ENCODE data around the gene CCDC116.

CCDC116 gene

GRCh38 chr22:21635771-21636510 is 3.4 kb downstream of the CCDC116 start:
- TF ChIP-seq TEAD4 (IDR thresholded peaks at IDR 0.05) (no peak), REST (IDR thresholded peaks at IDR 0.05; ENCODE audit: low read depth) (no peak), FOXM1 (IDR thresholded peaks at IDR 0.05; ENCODE audit: borderline replicate concordance, low read depth) (no peak), EP300 (IDR thresholded peaks at IDR 0.05; ENCODE audit: borderline replicate concordance) (no peak), USF1 (IDR thresholded peaks at IDR 0.05) (no peak), NFIC (IDR thresholded peaks at IDR 0.05) (no peak), EGR1 (IDR thresholded peaks at IDR 0.05) (no peak), ZBTB7A (IDR thresholded peaks at IDR 0.05; ENCODE audit: low read depth) (no peak), CEBPB (IDR thresholded peaks at IDR 0.05) (no peak), YY1 (IDR thresholded peaks at IDR 0.05; ENCODE audit: low read depth) (no peak), TAF1 (IDR thresholded peaks at IDR 0.05; ENCODE audit: low read depth) (no peak), CREB1 (IDR thresholded peaks at IDR 0.05; ENCODE audit: low read depth) (no peak), MAX (IDR thresholded peaks at IDR 0.05) (no peak), TCF12 (IDR thresholded peaks at IDR 0.05; ENCODE audit: low read depth) (no peak), RAD21 (IDR thresholded peaks at IDR 0.05; ENCODE audit: low read depth) (no peak)

DNA sequence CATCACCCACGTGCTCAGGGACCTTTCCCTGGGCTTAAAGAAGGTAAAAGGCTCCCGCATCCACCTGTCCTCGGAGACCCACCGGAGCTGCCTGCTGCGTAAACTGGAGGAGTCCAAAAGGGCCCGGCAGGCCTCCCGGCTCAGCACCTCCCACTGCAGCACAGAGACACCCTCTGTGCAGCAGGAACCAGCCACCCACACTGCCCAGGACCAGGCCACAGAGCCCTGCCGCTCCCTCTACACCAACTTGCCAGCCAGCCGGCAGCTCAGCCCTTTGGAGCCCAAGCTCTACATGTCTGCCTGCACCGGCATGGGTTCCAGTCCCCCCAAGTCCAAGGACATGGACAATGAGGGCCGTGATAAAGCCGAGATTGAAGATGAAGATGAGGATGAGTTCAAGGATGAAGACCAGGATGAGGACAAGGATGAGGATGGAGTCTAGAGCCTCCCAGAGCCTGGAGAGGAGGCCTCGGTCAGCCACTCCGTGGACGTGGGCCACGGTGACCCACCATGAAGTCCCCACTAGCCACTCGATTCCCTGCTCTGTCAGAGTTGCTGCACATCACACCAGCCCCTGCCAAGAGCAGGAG is 4.2 kb downstream of the CCDC116 start:
- TF ChIP-seq FOXM1 (IDR thresholded peaks at IDR 0.05; ENCODE audit: borderline replicate concordance, low read depth) (no peak), CREB1 (IDR thresholded peaks at IDR 0.05; ENCODE audit: low read depth) (no peak), RAD21 (IDR thresholded peaks at IDR 0.05; ENCODE audit: low read depth) (no peak), YY1 (IDR thresholded peaks at IDR 0.05; ENCODE audit: low read depth) (no peak), MAX (IDR thresholded peaks at IDR 0.05) (no peak), CEBPB (IDR thresholded peaks at IDR 0.05) (no peak), TEAD4 (IDR thresholded peaks at IDR 0.05) (no peak), TAF1 (IDR thresholded peaks at IDR 0.05; ENCODE audit: low read depth) (no peak), EP300 (IDR thresholded peaks at IDR 0.05; ENCODE audit: borderline replicate concordance) (no peak)

- no peak for TF ChIP-seq TEAD4 (IDR thresholded peaks at IDR 0.05)
Measured at GRCh38 chr22:21639359-21639758, 6.8 kb downstream of the CCDC116 start.

- TF ChIP-seq CREB1 (IDR thresholded peaks at IDR 0.05; ENCODE audit: low read depth) (no peak), TEAD4 (IDR thresholded peaks at IDR 0.05) (no peak), RAD21 (IDR thresholded peaks at IDR 0.05; ENCODE audit: low read depth) (no peak), TAF1 (IDR thresholded peaks at IDR 0.05; ENCODE audit: low read depth) (no peak), MAX (IDR thresholded peaks at IDR 0.05) (no peak), ZBTB7A (IDR thresholded peaks at IDR 0.05; ENCODE audit: low read depth) (no peak), TCF12 (IDR thresholded peaks at IDR 0.05; ENCODE audit: low read depth) (no peak), EGR1 (IDR thresholded peaks at IDR 0.05) (no peak), REST (IDR thresholded peaks at IDR 0.05; ENCODE audit: low read depth) (no peak), YY1 (IDR thresholded peaks at IDR 0.05; ENCODE audit: low read depth) (no peak), CEBPB (IDR thresholded peaks at IDR 0.05) (no peak), EP300 (IDR thresholded peaks at IDR 0.05; ENCODE audit: borderline replicate concordance) (no peak), NFIC (IDR thresholded peaks at IDR 0.05) (no peak), FOXM1 (IDR thresholded peaks at IDR 0.05; ENCODE audit: borderline replicate concordance, low read depth) (no peak), USF1 (IDR thresholded peaks at IDR 0.05) (no peak)
Measured at GRCh38 chr22:21640810-21641209, 8.2 kb downstream of the CCDC116 start.

DNA sequence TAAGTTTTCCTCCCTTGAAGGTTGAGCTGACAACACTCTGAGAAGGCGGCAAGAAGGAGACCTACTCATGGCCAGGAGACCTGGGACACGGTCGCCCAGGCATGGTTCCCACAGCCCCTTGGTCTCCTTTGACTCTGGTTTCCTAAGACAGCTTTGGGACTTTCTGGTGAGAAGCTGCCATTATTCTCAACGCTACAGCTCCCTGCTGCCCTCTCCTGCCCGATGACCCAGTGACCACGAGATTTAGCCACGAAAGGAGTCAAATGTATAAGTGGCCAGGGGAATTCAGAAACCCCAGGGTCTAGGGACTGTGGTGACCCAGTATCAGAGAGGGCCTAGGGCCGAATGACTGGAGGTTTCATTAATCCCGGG is 8.8 kb downstream of the CCDC116 start:
- no peak for TF ChIP-seq TAF1 (IDR thresholded peaks at IDR 0.05; ENCODE audit: low read depth)
- no peak for TF ChIP-seq USF1 (IDR thresholded peaks at IDR 0.05)
- TF ChIP-seq TCF12 (IDR thresholded peaks at IDR 0.05; ENCODE audit: low read depth), result no peak
- peak; percentile 64; the same call in 1 of the 2 replicates for TF ChIP-seq YY1 (IDR thresholded peaks at IDR 0.05; ENCODE audit: low read depth)
- TF ChIP-seq RAD21 (IDR thresholded peaks at IDR 0.05; ENCODE audit: low read depth), result peak; percentile 58
- TF ChIP-seq ZBTB7A (IDR thresholded peaks at IDR 0.05; ENCODE audit: low read depth), result no peak
- no peak; the same call in 1 of the 2 replicates for TF ChIP-seq EP300 (IDR thresholded peaks at IDR 0.05; ENCODE audit: borderline replicate concordance)
- peak; percentile 6; the same call in 1 of the 2 replicates for TF ChIP-seq MAX (IDR thresholded peaks at IDR 0.05)
- no peak for TF ChIP-seq CREB1 (IDR thresholded peaks at IDR 0.05; ENCODE audit: low read depth)
- TF ChIP-seq FOXM1 (IDR thresholded peaks at IDR 0.05; ENCODE audit: borderline replicate concordance, low read depth), result no peak
- TF ChIP-seq TEAD4 (IDR thresholded peaks at IDR 0.05), result no peak
- TF ChIP-seq REST (IDR thresholded peaks at IDR 0.05; ENCODE audit: low read depth), result no peak
- no peak for TF ChIP-seq NFIC (IDR thresholded peaks at IDR 0.05)
- no peak for TF ChIP-seq EGR1 (IDR thresholded peaks at IDR 0.05)

All from Ishikawa (cell line).